HG02852 (cell line): Measurements from ENCODE around the gene RFPL4AL1.
"Not testable (repeated sequence)": the region's sequence is repeated elsewhere in the genome, so short reads cannot be mapped to it uniquely, and the experiment has no call there.

ENCODE experiments used
- ATAC-seq: cut with Tn5 transposase; IDR thresholded peaks from one replicate; pipeline ENCODE4 v1.9.1; 2021; ENCODE audit warnings: mild to moderate bottlenecking, moderate library complexity; ENCODE audit not compliant: unreplicated experiment

RFPL4AL1 gene

DNA sequence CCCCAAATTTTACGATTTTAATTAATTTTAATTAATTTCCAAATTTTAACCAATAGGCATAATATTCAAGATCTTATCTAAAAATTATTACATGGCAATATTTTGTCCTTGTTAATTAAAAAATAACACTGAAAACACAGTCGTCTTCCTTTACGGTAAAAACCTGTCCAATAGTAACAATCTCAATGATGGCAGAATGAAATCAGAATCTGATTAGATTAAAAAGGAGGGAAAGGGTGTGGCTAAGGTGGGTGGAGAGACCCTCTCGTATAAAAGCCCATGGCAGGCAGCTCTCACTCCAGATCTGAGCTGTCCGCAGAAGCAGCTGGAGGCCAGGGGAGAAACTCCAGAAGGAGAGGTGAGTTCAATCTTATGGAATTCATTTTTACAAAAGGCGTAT is at the start of gene RFPL4AL1:
RFPL4AL1 (plus strand) TSS at position 301 of the 400 bp plus-strand sequence. CDS start 2,687 bp downstream, outside the sequence.
- not testable (repeated sequence) for ATAC-seq

DNA sequence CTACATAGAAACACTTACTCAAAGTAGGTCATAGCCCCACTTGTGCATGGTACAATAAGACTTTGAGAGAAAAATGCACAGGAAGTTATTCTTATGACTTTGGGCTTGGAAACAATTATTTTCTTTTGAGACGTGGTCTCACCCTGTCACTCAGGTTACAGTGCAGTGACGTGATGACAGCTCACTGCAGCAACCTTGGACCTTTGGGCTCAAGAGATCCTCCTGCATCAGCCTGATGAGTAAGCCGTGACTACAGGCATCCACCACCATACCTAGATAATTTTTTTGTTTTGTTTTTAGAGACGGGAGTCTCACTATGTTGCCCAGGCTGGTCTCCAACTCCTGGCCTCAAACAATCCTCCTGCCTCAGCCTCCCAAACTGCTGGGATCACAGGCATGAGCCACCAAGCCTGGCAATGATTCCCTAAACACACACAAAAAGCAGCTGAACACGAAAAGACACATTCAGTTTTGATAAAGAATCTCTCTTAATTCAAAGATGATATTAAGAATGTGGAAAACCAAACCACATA is 48.6 kb upstream of the RFPL4AL1 start:
- no peak for ATAC-seq

DNA sequence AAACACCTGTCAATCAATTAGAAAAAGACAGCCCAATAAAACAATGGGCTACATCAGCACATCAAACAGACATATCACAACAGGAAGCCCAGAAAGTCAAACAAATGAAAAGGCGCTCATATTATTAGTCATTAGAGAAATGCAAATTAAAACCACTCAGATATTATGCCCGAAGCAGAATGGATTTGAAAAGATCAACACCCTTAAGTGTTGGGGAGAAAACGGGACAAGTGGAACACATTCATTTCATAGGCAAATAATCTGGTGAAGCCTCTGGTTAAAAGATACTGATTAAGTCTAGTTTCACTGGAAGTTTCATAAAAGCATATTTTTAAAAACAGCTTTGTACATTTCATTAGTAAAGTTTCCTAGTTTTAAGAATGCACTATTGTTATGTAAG is 48.1 kb upstream of the RFPL4AL1 start:
- ATAC-seq, result no peak

DNA sequence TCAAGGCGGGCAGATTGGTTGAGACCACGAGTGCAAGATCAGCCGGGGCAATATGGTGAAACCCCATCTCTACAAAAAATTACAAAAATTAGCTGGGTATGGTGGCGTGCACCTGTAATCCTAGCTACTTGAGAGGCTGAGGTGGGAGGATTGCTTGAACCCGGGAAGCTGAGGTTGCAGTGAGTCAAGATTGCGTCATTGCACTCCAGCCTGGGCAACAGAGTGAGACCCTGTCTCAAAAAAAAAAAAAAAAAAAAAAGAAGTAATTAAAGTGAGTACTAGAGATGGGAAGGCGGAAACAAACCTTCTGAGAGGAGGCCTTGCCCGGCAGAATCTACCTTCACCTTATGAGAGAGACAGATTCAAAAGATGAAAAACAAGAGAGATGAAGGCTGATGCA is 45.4 kb upstream of the RFPL4AL1 start:
- no peak for ATAC-seq

DNA sequence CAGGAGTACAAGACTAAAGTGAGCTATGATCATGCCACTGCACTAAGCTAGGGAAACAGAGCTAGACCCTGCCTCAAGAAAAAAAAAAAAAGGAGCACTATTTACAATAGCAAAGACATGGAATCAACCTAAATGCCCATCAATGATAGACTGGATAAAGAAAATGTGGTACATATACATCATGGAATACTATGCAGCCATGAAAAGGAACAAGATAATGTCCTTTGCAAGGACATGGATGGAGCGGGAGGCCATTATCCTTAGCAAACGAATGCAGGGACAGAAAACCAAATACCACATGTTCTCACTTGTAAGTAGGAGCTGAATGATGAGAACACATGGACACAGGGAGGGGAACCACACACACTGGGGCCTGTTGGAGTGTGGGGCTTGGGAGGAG is 38.5 kb upstream of the RFPL4AL1 start:
- not testable (repeated sequence) for ATAC-seq

DNA sequence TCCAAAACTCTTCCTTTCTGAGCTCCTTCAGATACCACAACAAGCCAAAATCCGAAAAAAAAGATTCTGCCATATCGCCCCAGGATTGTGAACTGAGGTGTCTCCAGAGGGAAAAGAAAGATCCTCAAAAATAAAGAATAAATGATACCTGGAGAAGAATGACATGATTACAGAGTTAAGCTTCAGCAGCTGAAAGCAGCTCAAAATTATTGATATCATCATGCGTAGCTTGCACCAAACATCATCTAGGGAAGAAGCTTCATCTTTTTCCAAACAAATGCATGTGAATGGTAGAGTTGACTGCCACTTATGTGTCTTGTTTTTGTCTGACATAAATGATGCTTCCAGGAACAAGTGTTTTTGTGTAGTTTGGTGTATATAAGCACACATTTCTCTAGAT is 30.6 kb upstream of the RFPL4AL1 start, which contains the start of gene NLRP9:
NLRP9 (minus strand) TSS at position 101 of the 400 bp plus-strand sequence; CDS start at position 73, 28 bp downstream.
- ATAC-seq, result no peak

- no peak for ATAC-seq
Measured at GRCh38 chr19:55750715-55751114, 18.2 kb upstream of the RFPL4AL1 start.

DNA sequence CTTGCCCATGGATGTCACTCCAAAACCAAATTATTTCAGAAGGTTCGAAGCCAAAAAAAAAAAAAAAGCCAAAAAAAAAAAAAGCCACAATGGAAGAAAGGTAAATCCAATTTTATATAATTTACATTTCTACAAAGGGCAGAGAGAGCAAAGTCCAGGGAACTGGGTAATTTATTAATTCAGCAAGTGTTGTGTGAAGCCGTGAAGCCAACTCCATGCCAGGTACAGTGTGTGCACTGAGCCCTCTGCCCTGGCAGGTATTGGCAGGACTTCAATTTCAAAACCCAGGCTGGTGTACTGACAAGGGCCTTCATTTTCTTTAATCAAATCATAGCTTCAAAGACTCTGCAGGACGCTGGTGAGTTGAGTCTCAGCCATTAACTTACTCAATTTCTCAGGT is 15.5 kb upstream of the RFPL4AL1 start:
- ATAC-seq, result no peak

- not testable (repeated sequence) for ATAC-seq
Measured at GRCh38 chr19:55756808-55757207, 12.1 kb upstream of the RFPL4AL1 start.

GRCh38 chr19:55758797-55759196 is 10.1 kb upstream of the RFPL4AL1 start, which contains the start of gene RFPL4A:
RFPL4A (plus strand) TSS chr19:55759097; CDS start chr19:55761801, 2,704 bp downstream.
- not testable (repeated sequence) for ATAC-seq

- no peak for ATAC-seq
Measured at GRCh38 chr19:55766466-55766865, 2.5 kb upstream of the RFPL4AL1 start.

GRCh38 chr19:55769632-55770031 is 714 bp downstream of the RFPL4AL1 start:
- not testable (repeated sequence) for ATAC-seq

- no peak for ATAC-seq
Measured at GRCh38 chr19:55777528-55777927, 8.6 kb downstream of the RFPL4AL1 start.

DNA sequence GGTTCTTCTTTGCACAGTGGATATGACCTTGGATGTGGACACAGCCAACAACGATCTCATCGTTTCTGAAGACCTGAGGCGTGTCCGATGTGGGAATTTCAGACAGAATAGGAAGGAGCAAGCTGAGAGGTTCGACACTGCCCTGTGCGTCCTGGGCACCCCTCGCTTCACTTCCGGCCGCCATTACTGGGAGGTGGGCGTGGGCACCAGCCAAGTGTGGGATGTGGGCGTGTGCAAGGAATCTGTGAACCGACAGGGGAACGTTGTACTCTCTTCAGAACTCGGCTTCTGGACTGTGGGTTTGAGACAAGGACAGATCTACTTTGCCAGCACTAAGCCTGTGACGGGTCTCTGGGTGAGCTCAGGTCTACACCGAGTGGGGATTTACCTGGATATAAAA is 9.4 kb downstream of the RFPL4AL1 start:
- no peak for ATAC-seq

DNA sequence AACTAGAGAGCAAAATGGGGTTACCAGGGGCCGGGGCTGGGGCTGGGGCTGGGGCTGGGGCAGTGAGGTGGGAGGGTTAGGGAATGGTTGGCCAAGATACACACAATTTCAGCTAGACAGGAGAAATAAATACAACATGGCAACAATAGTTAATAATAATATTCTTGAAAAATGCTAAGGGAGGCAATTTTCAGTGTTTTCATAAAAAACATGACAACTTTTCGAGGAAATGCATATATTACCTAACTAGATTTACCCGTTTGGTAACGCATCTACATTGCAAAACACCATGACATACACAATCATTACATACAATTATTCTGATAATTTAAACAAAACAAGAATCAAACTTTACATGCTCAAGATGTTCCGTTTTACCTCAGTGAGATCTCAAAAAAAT is 12.2 kb downstream of the RFPL4AL1 start:
- no peak for ATAC-seq

- ATAC-seq, result no peak
Measured at GRCh38 chr19:55795021-55795420, 26.1 kb downstream of the RFPL4AL1 start.

- ATAC-seq, result no peak
Measured at GRCh38 chr19:55801416-55801815, 32.5 kb downstream of the RFPL4AL1 start.

DNA sequence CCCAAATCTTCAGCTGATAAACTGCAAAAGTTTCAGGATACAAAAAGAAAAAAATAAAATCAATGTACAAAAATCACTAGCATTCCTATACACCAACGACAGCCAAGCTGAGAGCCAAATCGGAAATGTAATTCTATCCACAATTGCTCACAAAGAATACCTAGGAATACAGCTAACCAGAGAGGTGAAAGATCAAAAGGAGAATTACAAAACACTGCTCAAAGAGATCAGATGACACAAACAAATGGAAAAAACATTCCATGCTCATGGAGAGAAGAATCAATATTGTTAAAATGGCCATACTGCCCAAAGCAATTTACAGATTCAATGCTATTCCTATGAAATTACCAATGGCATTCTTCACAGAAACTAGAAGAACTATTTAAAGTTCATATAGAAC is 33.4 kb downstream of the RFPL4AL1 start:
- ATAC-seq, result no peak

DNA sequence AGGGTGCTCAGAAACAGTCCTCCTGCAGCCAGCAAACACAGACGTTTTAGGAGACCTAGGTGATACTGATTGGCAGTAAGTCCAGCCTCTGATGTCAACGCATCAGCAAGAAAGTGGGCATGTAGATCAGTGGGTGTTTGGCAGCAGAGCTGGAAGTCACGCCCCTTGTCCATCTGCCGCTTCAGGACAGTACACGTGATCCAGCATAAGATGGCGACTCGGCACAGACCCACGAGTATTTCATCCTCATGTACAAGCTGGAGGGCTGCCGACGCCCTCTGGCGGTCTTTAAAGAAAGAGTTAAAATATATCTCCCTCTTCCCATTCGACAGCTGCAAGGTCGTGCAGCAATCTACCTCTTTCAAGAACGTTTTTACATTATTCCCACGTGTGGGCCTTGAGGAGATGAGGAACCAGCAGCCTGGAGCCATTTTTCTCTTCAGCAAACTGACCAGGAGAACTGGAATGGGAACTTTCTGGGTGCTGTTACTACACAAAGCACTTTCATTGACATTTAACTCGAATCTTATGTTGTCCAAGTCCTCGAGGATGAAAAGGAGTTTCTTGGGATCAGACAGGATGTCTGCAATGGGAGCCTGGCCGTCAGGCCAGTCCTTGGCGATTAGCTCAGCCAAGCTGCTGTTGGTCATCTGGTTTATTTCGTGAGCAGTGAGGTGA is 40.6 kb downstream of the RFPL4AL1 start:
- ATAC-seq, result no peak

GRCh38 chr19:55811340-55811739 is 42.4 kb downstream of the RFPL4AL1 start:
- no peak for ATAC-seq

DNA sequence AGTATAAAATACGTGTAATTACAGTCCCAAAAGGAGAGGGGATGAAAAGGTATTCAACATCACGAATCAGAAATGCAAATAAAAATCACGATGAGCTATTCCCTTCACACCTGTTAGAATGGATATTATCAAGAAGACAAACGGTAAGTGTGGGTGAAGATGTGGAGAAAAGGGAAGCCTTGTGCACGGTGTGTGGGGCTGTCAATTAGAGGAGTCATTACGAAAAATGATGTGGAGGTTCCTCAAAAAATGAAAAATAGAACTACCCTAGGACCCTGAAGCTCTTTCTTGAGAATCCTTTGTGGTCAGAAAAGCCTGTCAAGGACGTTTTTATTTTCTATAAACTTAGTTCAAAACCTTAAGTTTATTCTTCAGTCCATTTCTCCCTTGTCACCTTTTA is 43.5 kb downstream of the RFPL4AL1 start:
- no peak for ATAC-seq

GRCh38 chr19:55813906-55814305 is 45.0 kb downstream of the RFPL4AL1 start:
- no peak for ATAC-seq

GRCh38 chr19:55820037-55820436 is 51.1 kb downstream of the RFPL4AL1 start:
- ATAC-seq, result no peak
